ENCODE measurements around the gene PTGS1. TPM values are rescaled to one million over a fixed set of nuclear protein-coding genes. Genes with fewer than 3 reads are reported as not detected.

Gene PTGS1
- total RNA-seq, 1 donor = 2.5 TPM

DNA sequence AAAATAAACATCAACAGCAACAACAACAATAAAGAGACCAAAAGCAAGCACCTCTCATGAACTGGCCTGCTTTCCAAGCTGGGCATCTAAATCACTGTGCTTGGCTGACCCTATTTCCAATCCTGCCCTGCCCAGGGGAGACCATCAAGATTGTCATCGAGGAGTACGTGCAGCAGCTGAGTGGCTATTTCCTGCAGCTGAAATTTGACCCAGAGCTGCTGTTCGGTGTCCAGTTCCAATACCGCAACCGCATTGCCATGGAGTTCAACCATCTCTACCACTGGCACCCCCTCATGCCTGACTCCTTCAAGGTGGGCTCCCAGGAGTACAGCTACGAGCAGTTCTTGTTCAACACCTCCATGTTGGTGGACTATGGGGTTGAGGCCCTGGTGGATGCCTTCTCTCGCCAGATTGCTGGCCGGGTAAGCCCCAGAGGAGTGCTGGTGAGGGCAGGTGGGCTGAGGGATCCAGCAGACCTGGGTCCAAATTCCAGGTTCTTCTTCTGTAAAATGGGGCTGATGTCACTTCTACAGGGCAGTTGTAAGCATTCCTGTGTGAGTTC lies 15.6 kb downstream of the PTGS1 start:
- no peak for DNase-seq (ENCODE audit: insufficient read length, low spot score, missing footprints)
- TF ChIP-seq CTCF (IDR thresholded peaks at IDR 0.05; ENCODE audit: extremely low read depth, low read depth, low read length) = no peak
- no peaks in the 10 kb centered on the region for H3K36me3 ChIP-seq (ENCODE audit: insufficient read depth, low read length)

DNA sequence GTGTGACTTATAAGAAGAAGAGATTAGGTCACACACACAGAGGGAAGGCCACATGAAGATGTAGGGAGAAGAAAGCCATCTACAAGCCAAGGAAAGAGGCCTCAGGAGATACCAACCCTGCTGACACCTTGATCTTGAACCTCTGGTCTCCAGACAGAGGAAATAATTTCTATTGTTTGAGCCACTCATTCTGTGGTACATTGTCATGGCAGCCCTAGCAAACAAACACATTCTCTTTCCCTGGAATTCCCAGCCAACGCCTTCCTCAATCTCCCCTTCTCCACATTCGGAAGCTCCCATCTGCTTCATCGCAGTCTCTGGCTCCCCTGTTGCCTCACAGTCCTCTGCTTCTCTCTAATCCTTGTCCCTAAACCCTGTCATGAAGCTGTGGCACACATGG lies 16.7 kb downstream of the PTGS1 start:
- H3K4me1 ChIP-seq (ENCODE audit: insufficient read depth, low read length) = peaks cover 20% of the 10 kb centered on the region
- DNase-seq (ENCODE audit: insufficient read length, low spot score, missing footprints) = no peak
- no peak overlapping the region for H2AFZ ChIP-seq (ENCODE audit: low read length)
- TF ChIP-seq CTCF (IDR thresholded peaks at IDR 0.05; ENCODE audit: extremely low read depth, low read depth, low read length) = no peak
- H3K27me3 ChIP-seq (ENCODE audit: insufficient read depth, low read length) = no peaks in the 10 kb centered on the region
- no peaks in the 10 kb centered on the region for H3K36me3 ChIP-seq (ENCODE audit: insufficient read depth, low read length)
- no peak overlapping the region for H3K27ac ChIP-seq (ENCODE audit: low read depth, low read length)
- no peaks in the 10 kb centered on the region for H3K79me2 ChIP-seq (ENCODE audit: insufficient read depth, low read length)
- H4K20me1 ChIP-seq (ENCODE audit: insufficient read depth, low read length) = no peaks in the 10 kb centered on the region
- H3K4me2 ChIP-seq (ENCODE audit: insufficient read depth, low read length) = no peak overlapping the region
- no peaks in the 10 kb centered on the region for H3K9me3 ChIP-seq (ENCODE audit: low read depth, low read length)
- no peak overlapping the region for H3K4me3 ChIP-seq (ENCODE audit: insufficient read depth, low read length)

More for the DNA sequence above, 15.6 kb downstream of the PTGS1 start:
- Histone ChIP-seq H3K27ac (ENCODE audit: low read depth, low read length) (no peak overlapping the region), H2AFZ (ENCODE audit: low read length) (no peak overlapping the region), H3K79me2 (ENCODE audit: insufficient read depth, low read length) (no peaks in the 10 kb centered on the region), H4K20me1 (ENCODE audit: insufficient read depth, low read length) (no peaks in the 10 kb centered on the region), H3K4me3 (ENCODE audit: insufficient read depth, low read length) (no peak overlapping the region), H3K4me2 (ENCODE audit: insufficient read depth, low read length) (no peak overlapping the region), H3K27me3 (ENCODE audit: insufficient read depth, low read length) (no peaks in the 10 kb centered on the region), H3K9me3 (ENCODE audit: low read depth, low read length) (no peaks in the 10 kb centered on the region), H3K4me1 (ENCODE audit: insufficient read depth, low read length) (peaks cover 20% of the 10 kb centered on the region)

DNA sequence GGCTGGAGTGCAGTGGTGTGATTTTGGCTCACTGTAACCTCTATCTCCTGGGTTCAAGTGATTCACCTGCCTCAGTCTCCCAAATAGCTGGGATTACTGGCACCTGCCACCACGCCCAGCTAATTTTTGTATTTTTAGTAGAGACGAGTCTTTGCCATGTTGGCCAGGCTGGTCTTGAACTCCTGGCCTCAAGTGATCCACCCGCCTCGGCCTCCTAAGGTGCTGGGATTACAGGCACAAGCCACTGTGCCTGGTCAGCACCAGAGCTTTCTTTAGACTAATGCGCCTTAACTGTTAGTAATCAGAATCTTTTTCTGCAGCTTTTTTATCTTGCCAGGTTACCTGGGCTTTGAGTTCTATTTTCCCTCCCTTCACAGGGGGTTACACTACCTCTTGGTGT lies 18.4 kb downstream of the PTGS1 start:
- Histone ChIP-seq H2AFZ (ENCODE audit: low read length) (no peak overlapping the region), H3K4me3 (ENCODE audit: insufficient read depth, low read length) (no peak overlapping the region), H3K36me3 (ENCODE audit: insufficient read depth, low read length) (no peaks in the 10 kb centered on the region), H3K79me2 (ENCODE audit: insufficient read depth, low read length) (no peaks in the 10 kb centered on the region), H3K4me2 (ENCODE audit: insufficient read depth, low read length) (no peak overlapping the region), H4K20me1 (ENCODE audit: insufficient read depth, low read length) (no peaks in the 10 kb centered on the region), H3K27ac (ENCODE audit: low read depth, low read length) (no peak overlapping the region), H3K4me1 (ENCODE audit: insufficient read depth, low read length) (peaks cover 9% of the 10 kb centered on the region), H3K27me3 (ENCODE audit: insufficient read depth, low read length) (no peaks in the 10 kb centered on the region), H3K9me3 (ENCODE audit: low read depth, low read length) (no peaks in the 10 kb centered on the region)
- no peak for TF ChIP-seq CTCF (IDR thresholded peaks at IDR 0.05; ENCODE audit: extremely low read depth, low read depth, low read length)
- no peak for DNase-seq (ENCODE audit: insufficient read length, low spot score, missing footprints)

- no peaks in the 10 kb centered on the region for H3K36me3 ChIP-seq (ENCODE audit: insufficient read depth, low read length)
- no peaks in the 10 kb centered on the region for H3K9me3 ChIP-seq (ENCODE audit: low read depth, low read length)
- peaks cover 12% of the 10 kb centered on the region for H3K4me1 ChIP-seq (ENCODE audit: insufficient read depth, low read length)
- H3K4me3 ChIP-seq (ENCODE audit: insufficient read depth, low read length) = no peak overlapping the region
- no peaks in the 10 kb centered on the region for H3K27me3 ChIP-seq (ENCODE audit: insufficient read depth, low read length)
- peak overlapping the region; percentile 40 for H2AFZ ChIP-seq (ENCODE audit: low read length)
- TF ChIP-seq CTCF (IDR thresholded peaks at IDR 0.05; ENCODE audit: extremely low read depth, low read depth, low read length) = no peak
- H3K79me2 ChIP-seq (ENCODE audit: insufficient read depth, low read length) = no peaks in the 10 kb centered on the region
- H4K20me1 ChIP-seq (ENCODE audit: insufficient read depth, low read length) = no peaks in the 10 kb centered on the region
- no peak overlapping the region for H3K4me2 ChIP-seq (ENCODE audit: insufficient read depth, low read length)
- DNase-seq (ENCODE audit: insufficient read length, low spot score, missing footprints) = no peak
- H3K27ac ChIP-seq (ENCODE audit: low read depth, low read length) = no peak overlapping the region
Observed at GRCh38 chr9:122389799-122390481, 19.1 kb downstream of the PTGS1 start.

Data from osteoblast (primary cell).